SK-N-SH (cell line): ENCODE results near the gene SMARCA1. TPM values are rescaled to one million over a fixed set of nuclear protein-coding genes. Genes with fewer than 3 reads are reported as not detected.

Experiments used
- CTCF ChIA-PET: fragments of 300-600, 350-600 bp; formaldehyde crosslinking; extraction: SDS; loops from one replicate; lab custom pipeline; 2021; lab: Yijun Ruan, JAX
- POLR2A ChIA-PET: fragments of 350-600 bp; sonication (Branson Sonifier 250); formaldehyde crosslinking; extraction: SDS; loops from one replicate; lab custom pipeline; 2020; ENCODE audit warnings: antibody characterized with exemption, inconsistent platforms; lab: Yijun Ruan, JAX
- DNase-seq: peaks from one replicate; pipeline ENCODE4 v3.0.0; 2012
- H2AFZ ChIP-seq: fragments of 200-600 bp; sonication (generic); 2 replicates; pipeline ENCODE4 v1.8.1; 2016; ENCODE audit warnings: antibody characterized with exemption, mild to moderate bottlenecking, low read depth
- H3F3A ChIP-seq: fragments of 200-600 bp; sonication (generic); replicated peaks from 2 replicates; pipeline ENCODE3; 2016; ENCODE audit warnings: antibody characterized with exemption, mild to moderate bottlenecking; ENCODE audit not compliant: insufficient read depth
- H3K27ac ChIP-seq, 2 experiments: fragments of 200-500 bp in 1 of 2; fragments of 200-600 bp in 1 of 2; sonication (Bioruptor generic) in 1 of 2; sonication (generic), shearing (Covaris generic) in 1 of 2; 2 replicates each; pipeline versions ENCODE4 v1.5.1 to v1.6.1; 2014 to 2016; ENCODE audit warnings: low read depth in 2 of 2, inconsistent platforms in 1 of 2, low read length in 1 of 2, mild to moderate bottlenecking in 1 of 2, mixed read lengths in 1 of 2
- H3K27me3 ChIP-seq: fragments of 200-600 bp; sonication (generic), shearing (Covaris generic); 2 replicates; pipeline ENCODE4 v1.6.1; 2016; ENCODE audit warnings: mixed run types; ENCODE audit not compliant: insufficient read depth
- H3K36me3 ChIP-seq, 2 experiments: fragments of 200-500 bp in 1 of 2; fragments of 200-600 bp in 1 of 2; sonication (Bioruptor generic) in 1 of 2; sonication (generic) in 1 of 2; replicated peaks in 1 of 2; 2 replicates each; pipeline versions ENCODE3 to v1.5.1; 2014 to 2016; ENCODE audit warnings: low read length in 1 of 2, mild to moderate bottlenecking in 1 of 2; ENCODE audit not compliant: insufficient read depth in 2 of 2, control insufficient read depth in 1 of 2
- H3K4me1 ChIP-seq, 2 experiments: fragments of 200-500 bp in 1 of 2; fragments of 200-600 bp in 1 of 2; sonication (Bioruptor generic) in 1 of 2; sonication (generic), shearing (Covaris generic) in 1 of 2; 2 replicates each; pipeline versions ENCODE4 v1.5.1 to v1.6.1; 2014 to 2016; ENCODE audit warnings: low read depth in 1 of 2, low read length in 1 of 2, mixed run types in 1 of 2; ENCODE audit not compliant: insufficient read depth in 2 of 2, control insufficient read depth in 1 of 2
- H3K4me2 ChIP-seq: fragments of 200-600 bp; sonication (generic), shearing (Covaris generic); 2 replicates; pipeline ENCODE4 v1.6.1; 2017; ENCODE audit warnings: mixed run types
- H3K4me3 ChIP-seq, 2 experiments: fragments of 200-500 bp in 1 of 2; fragments of 200-600 bp in 1 of 2; sonication (Bioruptor generic) in 1 of 2; sonication (generic), shearing (Covaris generic) in 1 of 2; 2 replicates each; pipeline versions ENCODE4 v1.5.1 to v1.8.1; 2014 to 2016; ENCODE audit warnings: low read depth in 2 of 2, inconsistent platforms in 1 of 2, low read length in 1 of 2, mild to moderate bottlenecking in 1 of 2, mixed read lengths in 1 of 2, moderate library complexity in 1 of 2
- H3K79me2 ChIP-seq: fragments of 200-600 bp; sonication (generic); 2 replicates; pipeline ENCODE4 v1.8.1; 2017; ENCODE audit warnings: mild to moderate bottlenecking; ENCODE audit not compliant: insufficient read depth
- H3K9ac ChIP-seq: fragments of 200-600 bp; sonication (generic); 2 replicates; pipeline ENCODE4 v1.6.1; 2017; ENCODE audit warnings: mixed run types
- H3K9me2 ChIP-seq: fragments of 200-600 bp; sonication (generic); 2 replicates; pipeline ENCODE4 v1.6.1; 2017; ENCODE audit warnings: mixed run types
- H3K9me3 ChIP-seq: fragments of 200-600 bp; sonication (generic); 2 replicates; pipeline ENCODE4 v1.6.1; 2017; ENCODE audit warnings: mixed run types, mild to moderate bottlenecking, moderate library complexity
- H4K20me1 ChIP-seq: fragments of 200-600 bp; sonication (generic); 2 replicates; pipeline ENCODE4 v1.6.1; 2017; ENCODE audit warnings: mild to moderate bottlenecking, mixed run types; ENCODE audit not compliant: insufficient read depth
- CTCF ChIP-seq: fragments of 200-600 bp; sonication (generic); IDR thresholded peaks from 2 replicates; pipeline ENCODE4 v1.6.1; 2017; ENCODE audit warnings: antibody characterized with exemption, mild to moderate bottlenecking, moderate library complexity
- ELF1 ChIP-seq: IDR thresholded peaks from 2 replicates; pipeline ENCODE4 v1.4.0; 2012
- EP300 ChIP-seq, 2 experiments: IDR thresholded peaks; 2 replicates each; pipeline versions ENCODE4 v1.4.0 to v1.6.1; 2012; ENCODE audit warnings: borderline replicate concordance in 1 of 2, low read depth in 1 of 2, low read length in 1 of 2
- FOSL2 ChIP-seq: IDR thresholded peaks from 2 replicates; pipeline ENCODE4 v1.4.0; 2012; ENCODE audit warnings: low read depth, mild to moderate bottlenecking, moderate library complexity, borderline replicate concordance
- MEF2A ChIP-seq: IDR thresholded peaks from 2 replicates; pipeline ENCODE4 v1.4.0; 2012; ENCODE audit warnings: low read depth, borderline replicate concordance
- REST ChIP-seq: IDR thresholded peaks from 2 replicates; pipeline ENCODE4 v1.6.1; 2012; ENCODE audit warnings: mild to moderate bottlenecking, low read depth, low read length, moderate library complexity
- SIN3A ChIP-seq: IDR thresholded peaks from 2 replicates; pipeline ENCODE4 v1.6.1; 2012; ENCODE audit warnings: low read depth, mild to moderate bottlenecking, low read length, moderate library complexity, borderline replicate concordance
- TAF1 ChIP-seq: IDR thresholded peaks from 2 replicates; pipeline ENCODE4 v1.6.1; 2012; ENCODE audit warnings: low read depth, mild to moderate bottlenecking, low read length, moderate library complexity, borderline replicate concordance
- TCF12 ChIP-seq: IDR thresholded peaks from 2 replicates; pipeline ENCODE4 v1.4.0; 2012
- ZBTB33 ChIP-seq: IDR thresholded peaks from 2 replicates; pipeline ENCODE4 v1.4.0; 2012; ENCODE audit warnings: low read depth, borderline replicate concordance
- WGBS: methylation state at CpG from one replicate; pipeline ENCODE4 v1.1.6; 2017; ENCODE audit warnings: low lambda C conversion rate; 5-methylcytosine and 5-hydroxymethylcytosine counted together
- polyA plus RNA-seq, 3 experiments: library from polyadenylated mRNA; depleted of rRNA; stranded (reverse); fragments of >200 nt; gene quantifications; 2 replicates each; pipeline ENCODE4 v1.2.3, GENCODE V29; 2012

SMARCA1 gene
- polyA plus RNA-seq, 1 of the 3 experiments (the other 2 are of a cell fraction), result 17.1 TPM

- Histone ChIP-seq H2AFZ (no peak overlapping the region), H3K4me2 (no peak overlapping the region), H4K20me1 (no peaks in the 10 kb centered on the region), H3K36me3 (peaks cover 2 to 8% of the 10 kb centered on the region in 2 experiments), H3K9me2 (no peaks in the 10 kb centered on the region), H3K4me1 (no peaks in the 10 kb centered on the region), H3F3A (peaks cover 4% of the 10 kb centered on the region), H3K9ac (no peak overlapping the region), H3K4me3 (no peak overlapping the region), H3K27me3 (no peaks in the 10 kb centered on the region), H3K27ac (no peak overlapping the region), H3K79me2 (no peaks in the 10 kb centered on the region), H3K9me3 (no peaks in the 10 kb centered on the region)
- DNase-seq, result no peak
- ChIA-PET CTCF (no interaction called here), POLR2A (no interaction called here)
- TF ChIP-seq TCF12 (no peak), TAF1 (no peak), SIN3A (no peak), ELF1 (no peak), MEF2A (no peak), EP300 (IDR thresholded peaks at IDR 0.05; ENCODE audit: borderline replicate concordance in 1 of 2, low read depth in 1 of 2, low read length in 1 of 2) (no peak), FOSL2 (no peak), REST (no peak)
- 48% methylated on average over 2 of the region's 2 CpGs for WGBS
Measured at GRCh38 chrX:129433461-129433860, 89.8 kb downstream of the SMARCA1 start.

GRCh38 chrX:129427267-129427666 lies 96.0 kb downstream of the SMARCA1 start:
- H3K4me1 ChIP-seq, result no peaks in the 10 kb centered on the region
- no peak overlapping the region for H3K27ac ChIP-seq
- H3K79me2 ChIP-seq, result no peaks in the 10 kb centered on the region
- peaks cover 0 to 6% of the 10 kb centered on the region in 2 experiments for H3K36me3 ChIP-seq
- no peaks in the 10 kb centered on the region for H3K9me2 ChIP-seq
- ChIA-PET CTCF (no interaction called here), POLR2A (no interaction called here)
- H3K9me3 ChIP-seq, result no peaks in the 10 kb centered on the region
- H3K27me3 ChIP-seq, result no peaks in the 10 kb centered on the region
- no peak overlapping the region for H3K4me2 ChIP-seq
- no peaks in the 10 kb centered on the region for H4K20me1 ChIP-seq
- WGBS, result 80% methylated on average over 1 of the region's 1 CpG
- H3K4me3 ChIP-seq, result no peak overlapping the region
- no peaks in the 10 kb centered on the region for H3F3A ChIP-seq
- H2AFZ ChIP-seq, result no peak overlapping the region
- no peak for TF ChIP-seq ZBTB33
- no peak for TF ChIP-seq TAF1
- 0 out of 2 replicates have a peak, but pooled peaks have one; percentile 8 for TF ChIP-seq CTCF
- TF ChIP-seq, all 33 proteins: peak for 1
- DNase-seq, result no peak
- H3K9ac ChIP-seq, result no peak overlapping the region
